CD4-positive, alpha-beta T cell treated with Interleukin-15 for 4 hours (primary cell): ENCODE data around the gene ZBTB7C.

Experiments used
- DNase-seq: peaks from one replicate; pipeline ENCODE4 v3.0.0-alpha.2; 2020; ENCODE audit warnings: low spot score

The ZBTB7C gene

DNA sequence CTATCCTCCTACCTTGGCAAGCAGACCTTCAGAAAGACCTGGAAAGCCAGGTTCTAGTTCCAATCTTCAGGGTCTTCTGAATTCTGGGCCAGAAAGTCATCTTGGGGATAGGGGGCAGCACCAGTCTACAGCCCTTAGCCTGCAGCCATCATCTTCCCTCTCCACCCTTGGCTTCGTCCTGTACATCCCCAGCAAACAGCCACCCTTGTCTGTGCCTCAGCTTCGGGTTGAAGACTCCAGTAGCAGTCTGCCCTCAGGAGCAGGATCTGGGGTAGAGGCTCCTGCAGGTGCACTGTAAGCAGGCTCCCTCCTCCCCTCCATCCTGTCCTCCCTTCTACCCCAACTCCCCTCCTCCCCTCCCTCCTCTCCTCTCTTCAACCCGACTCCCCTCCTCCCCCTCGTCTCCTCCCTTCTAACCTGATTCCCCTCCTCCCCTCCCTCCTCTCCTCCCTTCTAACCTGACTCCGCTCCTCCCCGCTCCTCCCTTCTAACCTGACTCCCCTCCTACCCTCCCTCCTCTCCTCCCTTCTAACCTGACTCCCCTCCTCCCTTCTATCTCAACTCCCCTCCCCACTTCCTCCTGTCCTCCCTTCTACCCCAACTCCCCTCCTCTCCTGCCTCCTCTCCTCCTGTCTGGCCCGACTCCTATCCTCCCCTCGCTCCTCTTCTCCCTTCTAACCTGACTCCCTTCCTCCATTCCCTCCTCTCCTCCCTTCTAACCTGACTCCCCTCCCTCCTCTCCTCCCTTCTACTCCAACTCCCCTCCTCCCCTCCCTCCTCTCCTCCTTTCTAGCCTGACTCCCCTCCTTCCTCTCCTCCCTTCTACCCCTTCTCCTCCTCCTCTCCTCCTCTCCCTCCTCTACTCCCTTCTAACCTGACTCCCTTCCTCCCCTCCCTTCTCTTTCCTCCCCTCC lies 388.6 kb downstream of the ZBTB7C start:
- DNase-seq: no peak

DNA sequence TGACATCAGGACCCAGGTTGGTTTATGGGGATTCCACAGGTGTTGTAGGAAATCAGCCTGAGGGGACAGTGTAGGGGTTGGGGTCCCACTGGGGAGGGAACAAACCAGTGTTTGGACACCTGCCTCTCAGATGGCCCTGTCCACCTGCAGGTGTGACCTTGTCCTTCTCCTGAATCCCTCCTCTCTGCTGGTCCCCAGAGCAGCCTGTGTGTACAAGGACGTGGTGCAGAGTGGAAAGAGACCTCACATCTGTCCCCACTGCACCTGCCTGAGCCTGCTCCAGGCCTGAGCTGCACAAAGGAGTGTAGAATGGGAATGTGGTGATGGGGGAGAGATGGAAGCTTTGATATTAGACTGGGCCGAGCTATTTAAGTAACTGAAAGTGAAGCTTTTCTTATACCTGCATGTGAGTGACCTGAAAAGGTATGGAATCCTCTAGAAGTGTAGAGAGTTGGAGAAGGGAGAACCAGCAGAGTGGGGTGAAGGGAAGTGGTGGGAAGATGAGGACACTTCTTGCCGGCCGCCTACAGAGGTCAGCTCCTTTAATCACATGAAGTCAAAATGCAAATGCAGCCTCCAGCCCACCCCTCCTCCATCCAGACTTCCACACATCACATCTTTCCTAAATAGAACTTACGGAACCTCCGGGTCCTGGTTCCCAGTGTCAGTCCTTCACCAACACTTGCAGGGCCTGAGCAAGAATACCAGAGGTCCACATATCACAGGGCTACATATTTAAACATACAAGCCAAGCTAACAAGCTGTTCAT lies 389.4 kb downstream of the ZBTB7C start:
- no peak for DNase-seq

DNA sequence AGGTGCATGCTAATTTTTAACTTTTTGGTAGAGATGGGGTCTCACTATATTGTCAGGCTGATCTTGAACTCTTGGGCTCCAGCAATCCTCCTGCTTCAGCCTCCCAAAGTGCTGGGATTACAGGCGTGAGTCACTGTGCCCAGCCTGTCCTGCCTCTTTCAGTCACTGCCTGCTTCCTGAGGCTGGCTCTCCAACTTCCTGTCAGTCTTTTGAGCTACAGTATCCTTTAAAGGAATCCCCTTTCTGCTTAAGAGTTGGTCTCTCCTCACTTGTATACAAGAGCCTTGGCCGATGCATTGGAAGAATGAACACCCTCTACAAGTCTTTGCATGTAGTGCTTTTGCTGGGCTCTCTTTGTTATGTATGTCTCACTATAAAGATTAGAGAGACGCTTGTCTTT lies 390.3 kb downstream of the ZBTB7C start:
- DNase-seq: no peak

DNA sequence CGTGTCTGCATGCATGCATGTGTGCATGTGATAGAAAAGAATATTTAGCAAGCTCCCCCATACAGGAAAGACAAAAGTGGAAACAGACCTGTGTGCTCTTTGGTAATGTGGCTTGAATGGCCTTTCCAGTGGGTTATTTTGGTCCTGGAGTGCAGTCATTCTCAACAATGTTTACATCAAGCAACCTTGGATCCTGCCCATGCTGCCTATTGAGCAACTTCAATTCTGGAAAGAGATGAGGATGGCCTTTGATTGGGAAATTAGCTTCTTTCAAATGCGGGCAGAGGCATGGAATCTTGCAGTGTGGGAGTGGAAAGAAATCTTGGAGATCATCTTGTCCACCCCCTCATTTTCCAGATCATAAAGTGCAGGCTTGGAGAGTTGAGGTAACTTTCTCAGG lies 391.5 kb downstream of the ZBTB7C start:
- DNase-seq: no peak

GRCh38 chr18:48013162-48013561 lies 396.0 kb downstream of the ZBTB7C start:
- no peak for DNase-seq

DNA sequence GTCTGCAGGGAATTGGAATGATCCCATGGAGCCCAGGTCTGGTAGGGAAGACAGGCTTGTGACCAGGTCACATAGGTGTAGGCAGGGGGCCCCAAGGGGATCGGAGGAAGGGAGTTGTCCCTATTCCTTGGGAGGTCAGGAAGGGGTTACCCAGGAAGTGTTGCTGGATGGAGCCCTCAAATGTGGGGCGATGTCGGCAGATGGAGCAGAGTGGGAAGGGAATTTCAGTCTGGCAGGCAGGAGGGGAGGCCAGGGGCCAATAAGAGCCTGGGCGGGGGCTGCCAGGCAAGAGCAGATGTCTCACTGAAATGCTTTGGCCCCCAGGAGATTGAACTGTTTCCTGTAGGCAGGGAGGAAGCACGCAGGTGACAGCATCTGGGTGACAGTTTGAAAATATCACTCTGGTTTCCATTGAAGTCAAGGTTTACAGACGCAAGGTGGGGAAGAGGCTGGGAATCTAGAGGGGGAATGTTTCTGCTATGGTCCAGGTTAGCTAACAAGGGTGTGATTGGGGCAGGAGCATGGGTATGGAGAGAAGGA lies 397.2 kb downstream of the ZBTB7C start:
- no peak for DNase-seq

DNA sequence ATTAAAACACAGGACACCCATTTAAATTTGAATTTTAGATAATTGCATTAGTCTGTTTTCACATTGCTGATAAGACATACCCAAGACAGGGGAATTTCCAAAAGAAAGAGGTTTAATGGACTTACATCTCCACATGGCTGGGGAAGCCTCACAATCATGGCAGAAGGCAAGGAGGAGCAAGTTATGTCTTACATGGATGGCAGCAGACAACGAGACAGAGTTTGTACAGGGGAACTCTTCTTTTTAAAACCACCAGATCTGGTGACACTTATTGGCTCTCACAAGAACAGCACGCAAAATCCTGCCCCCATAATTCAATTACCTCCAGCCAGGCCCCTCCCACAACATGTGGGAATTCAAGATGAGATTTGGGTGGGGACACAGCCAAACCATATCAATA lies 398.9 kb downstream of the ZBTB7C start:
- DNase-seq: no peak

DNA sequence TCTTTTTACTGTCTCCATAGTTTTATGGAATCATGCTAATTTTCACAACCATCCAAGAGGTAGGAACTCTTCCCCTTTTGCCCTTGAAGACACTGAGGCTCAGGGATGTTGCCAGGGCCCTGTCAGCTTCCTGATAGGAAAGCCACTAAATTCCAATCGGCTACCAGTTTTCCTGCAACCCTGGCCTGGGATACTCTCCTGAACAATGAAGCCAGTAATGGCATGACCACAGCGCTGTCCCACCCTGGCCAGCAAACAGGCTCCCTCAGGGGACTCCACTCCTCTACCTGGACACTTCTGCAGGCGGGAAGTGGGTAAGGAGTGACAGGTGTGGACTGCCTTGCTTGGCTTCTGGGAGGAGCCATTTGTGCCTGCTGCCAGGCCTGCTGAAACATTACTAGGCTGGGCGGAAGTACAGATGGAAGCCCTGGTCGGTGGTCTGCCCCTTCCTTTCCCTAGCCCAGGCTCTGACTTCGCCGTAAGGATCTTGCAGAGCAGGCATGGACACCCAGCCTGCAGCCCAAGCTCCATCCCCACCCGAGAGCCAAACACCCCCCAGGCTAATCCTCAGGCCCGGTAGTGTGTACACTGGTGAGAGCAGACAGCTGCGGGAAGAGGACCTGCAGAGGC lies 400.0 kb downstream of the ZBTB7C start:
- DNase-seq: no peak

DNA sequence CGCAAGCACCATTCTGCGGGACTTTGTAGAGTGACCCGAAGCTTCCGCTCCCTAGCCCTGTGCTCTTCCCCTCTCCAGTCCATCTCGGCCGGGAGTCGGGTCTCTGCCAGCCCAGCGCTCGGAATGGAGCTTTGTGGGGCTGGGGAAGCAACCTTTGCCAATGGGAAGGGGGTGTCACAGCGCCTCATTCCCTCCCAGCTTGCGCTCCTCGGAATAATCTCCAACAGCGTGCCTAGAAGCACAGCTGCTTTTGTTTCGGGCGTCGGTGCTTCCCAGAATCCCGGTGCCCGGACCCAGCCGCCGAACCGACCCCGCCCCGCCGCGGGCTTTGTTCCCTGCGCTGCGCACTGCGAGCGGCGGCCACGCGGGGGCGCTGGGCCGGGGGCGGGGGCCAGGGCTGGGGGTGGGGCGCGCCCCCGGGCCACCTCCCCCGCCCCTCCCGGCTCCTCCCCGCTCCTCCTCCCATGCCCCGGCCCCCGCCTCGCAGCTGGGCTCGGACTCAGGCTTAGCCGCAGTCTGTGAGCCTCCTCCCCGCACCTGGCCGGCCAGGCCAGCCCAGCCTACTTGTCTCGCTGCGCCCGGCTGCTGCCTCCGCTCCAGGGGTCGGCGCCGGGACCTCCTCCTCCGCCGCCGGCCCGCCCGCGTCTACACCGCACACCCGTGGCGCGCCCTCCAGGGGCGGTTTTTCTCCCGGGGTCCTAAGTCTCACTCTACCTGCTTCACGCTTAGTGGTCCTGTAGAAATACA lies 401.1 kb downstream of the ZBTB7C start:
- DNase-seq: peak; percentile 13

GRCh38 chr18:48007381-48007780 lies 401.8 kb downstream of the ZBTB7C start:
- DNase-seq: no peak

GRCh38 chr18:48006415-48007175 lies 402.6 kb downstream of the ZBTB7C start:
- DNase-seq: no peak

GRCh38 chr18:48004577-48004976 lies 404.6 kb downstream of the ZBTB7C start:
- DNase-seq: no peak

- DNase-seq: no peak
Measured at GRCh38 chr18:48003426-48004349, 405.5 kb downstream of the ZBTB7C start.

DNA sequence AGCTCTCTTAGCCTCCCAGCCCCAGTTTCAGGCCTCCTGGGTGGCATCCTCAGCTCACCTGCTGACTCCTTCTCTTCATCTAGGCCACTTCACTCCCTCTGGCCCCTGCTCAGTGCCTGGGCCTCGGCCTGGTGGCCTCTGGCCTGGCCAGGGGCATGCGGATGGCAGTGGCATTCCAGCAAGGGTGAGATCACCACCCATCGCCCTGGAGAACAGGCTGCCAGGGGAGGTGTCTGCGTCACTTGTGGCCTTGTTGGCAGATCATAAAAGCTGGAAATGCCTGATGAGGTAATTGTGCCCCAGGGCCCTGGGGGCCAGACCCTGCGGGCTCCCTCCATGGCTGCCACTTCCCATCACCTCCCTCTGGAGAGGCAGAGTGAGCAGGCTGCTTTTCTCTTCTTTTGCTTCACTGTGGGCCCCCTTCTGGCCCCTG lies 406.2 kb downstream of the ZBTB7C start:
- no peak for DNase-seq

- no peak for DNase-seq
Measured at GRCh38 chr18:48000701-48001100, 408.5 kb downstream of the ZBTB7C start.

DNA sequence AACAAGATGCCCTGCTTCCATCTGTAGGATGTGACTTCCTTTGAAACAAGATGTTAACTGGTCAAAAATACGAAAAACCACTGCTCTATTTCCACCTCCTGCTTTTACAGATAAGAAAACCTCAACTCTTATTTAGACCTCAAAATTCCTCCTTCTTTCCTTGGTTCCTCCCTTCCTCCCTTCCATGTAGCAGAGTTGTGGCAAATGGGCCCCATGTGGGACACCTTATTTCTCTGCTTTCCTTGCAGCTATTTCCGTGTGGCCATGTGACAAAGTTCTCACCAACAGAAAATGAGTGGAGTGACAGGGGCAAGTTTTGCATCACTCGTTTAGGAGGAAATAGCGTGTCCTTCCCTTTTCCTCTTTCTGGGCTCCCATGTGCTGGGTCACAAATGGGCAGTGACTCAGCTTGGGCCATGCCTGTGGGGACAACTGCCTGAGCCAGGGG lies 409.4 kb downstream of the ZBTB7C start:
- DNase-seq: no peak

GRCh38 chr18:47997338-47997780 lies 411.8 kb downstream of the ZBTB7C start:
- no peak for DNase-seq

GRCh38 chr18:47996091-47996541 lies 413.1 kb downstream of the ZBTB7C start:
- DNase-seq: no peak

GRCh38 chr18:47995654-47996053 lies 413.5 kb downstream of the ZBTB7C start:
- DNase-seq: no peak

GRCh38 chr18:47993409-47993808 lies 415.8 kb downstream of the ZBTB7C start:
- DNase-seq: no peak
